Measurements from ENCODE around the gene CHIT1. TPM values are rescaled to one million over a fixed set of nuclear protein-coding genes. Genes with fewer than 3 reads are reported as not detected.

CHIT1 gene
- total RNA-seq, 2 donors from 2014 or later, result 2.8 to 6.7 TPM

- H3K9me3 Mint-ChIP-seq, result no peaks in the 10 kb centered on the region
- no peak overlapping the region for H3K4me3 Mint-ChIP-seq
- H3K36me3 Mint-ChIP-seq (ENCODE audit: low read depth), result no peaks in the 10 kb centered on the region
- H3K27ac Mint-ChIP-seq, result no peak overlapping the region
- ATAC-seq (replicated peaks), result no peak
- peaks cover 40% of the 10 kb centered on the region for H3K27me3 Mint-ChIP-seq
- no peaks in the 10 kb centered on the region for H3K4me1 Mint-ChIP-seq
Observed at GRCh38 chr1:203199816-203200571, 29.5 kb downstream of the CHIT1 start.

GRCh38 chr1:203199481-203199815, 30.0 kb downstream of the CHIT1 start:
- H3K27me3 Mint-ChIP-seq, result peaks cover 40% of the 10 kb centered on the region

GRCh38 chr1:203199002-203199401, 30.5 kb downstream of the CHIT1 start:
- Mint-ChIP-seq H3K36me3 (ENCODE audit: low read depth) (no peaks in the 10 kb centered on the region), H3K4me1 (no peaks in the 10 kb centered on the region), H3K4me3 (no peak overlapping the region), H3K27me3 (peaks cover 40% of the 10 kb centered on the region), H3K9me3 (no peaks in the 10 kb centered on the region), H3K27ac (no peak overlapping the region)
- no peak for ATAC-seq (replicated peaks)

More at GRCh38 chr1:203199481-203199815, 30.0 kb downstream of the CHIT1 start:
- no peak overlapping the region for H3K27ac Mint-ChIP-seq
- no peaks in the 10 kb centered on the region for H3K36me3 Mint-ChIP-seq (ENCODE audit: low read depth)
- H3K4me1 Mint-ChIP-seq, result no peaks in the 10 kb centered on the region
- H3K9me3 Mint-ChIP-seq, result no peaks in the 10 kb centered on the region
- H3K4me3 Mint-ChIP-seq, result no peak overlapping the region
- ATAC-seq (replicated peaks), result no peak

GRCh38 chr1:203197625-203198024, 31.8 kb downstream of the CHIT1 start:
- Mint-ChIP-seq H3K27me3 (peaks cover 31% of the 10 kb centered on the region), H3K9me3 (no peaks in the 10 kb centered on the region), H3K4me1 (no peaks in the 10 kb centered on the region), H3K27ac (no peak overlapping the region), H3K36me3 (ENCODE audit: low read depth) (no peaks in the 10 kb centered on the region), H3K4me3 (no peak overlapping the region)
- ATAC-seq (replicated peaks), result no peak

- Mint-ChIP-seq H3K27ac (no peak overlapping the region), H3K9me3 (no peaks in the 10 kb centered on the region), H3K4me1 (no peaks in the 10 kb centered on the region), H3K27me3 (peaks cover 31% of the 10 kb centered on the region), H3K4me3 (no peak overlapping the region), H3K36me3 (ENCODE audit: low read depth) (no peaks in the 10 kb centered on the region)
- ATAC-seq (replicated peaks), result no peak
Observed at GRCh38 chr1:203196371-203196770, 33.1 kb downstream of the CHIT1 start.

GRCh38 chr1:203190949-203191348, 38.5 kb downstream of the CHIT1 start:
- H3K4me1 Mint-ChIP-seq, result no peaks in the 10 kb centered on the region
- no peaks in the 10 kb centered on the region for H3K36me3 Mint-ChIP-seq (ENCODE audit: low read depth)
- H3K27me3 Mint-ChIP-seq, result peaks cover 11% of the 10 kb centered on the region
- no peaks in the 10 kb centered on the region for H3K9me3 Mint-ChIP-seq
- H3K27ac Mint-ChIP-seq, result no peak overlapping the region
- no peak for ATAC-seq (replicated peaks)
- H3K4me3 Mint-ChIP-seq, result no peak overlapping the region

- Mint-ChIP-seq H3K4me1 (no peaks in the 10 kb centered on the region), H3K4me3 (no peak overlapping the region), H3K36me3 (ENCODE audit: low read depth) (no peaks in the 10 kb centered on the region), H3K9me3 (no peaks in the 10 kb centered on the region), H3K27ac (no peak overlapping the region), H3K27me3 (peaks cover 7% of the 10 kb centered on the region)
- ATAC-seq (replicated peaks), result no peak
Observed at GRCh38 chr1:203189951-203190352, 39.5 kb downstream of the CHIT1 start.

- H3K36me3 Mint-ChIP-seq (ENCODE audit: low read depth), result no peaks in the 10 kb centered on the region
- no peak for ATAC-seq (replicated peaks)
- H3K9me3 Mint-ChIP-seq, result no peaks in the 10 kb centered on the region
- H3K4me3 Mint-ChIP-seq, result no peak overlapping the region
- no peak overlapping the region for H3K27ac Mint-ChIP-seq
- no peaks in the 10 kb centered on the region for H3K4me1 Mint-ChIP-seq
- peaks cover 7% of the 10 kb centered on the region for H3K27me3 Mint-ChIP-seq
Observed at GRCh38 chr1:203188686-203189232, 40.7 kb downstream of the CHIT1 start.

- Mint-ChIP-seq H3K27me3 (peaks cover 10% of the 10 kb centered on the region), H3K36me3 (ENCODE audit: low read depth) (no peaks in the 10 kb centered on the region), H3K9me3 (no peaks in the 10 kb centered on the region), H3K27ac (no peak overlapping the region), H3K4me3 (no peak overlapping the region), H3K4me1 (no peaks in the 10 kb centered on the region)
- ATAC-seq (replicated peaks), result no peak
Observed at GRCh38 chr1:203187689-203188264, 41.7 kb downstream of the CHIT1 start.

- no peak overlapping the region for H3K4me3 Mint-ChIP-seq
- H3K4me1 Mint-ChIP-seq, result no peaks in the 10 kb centered on the region
- no peak for ATAC-seq (replicated peaks)
- H3K9me3 Mint-ChIP-seq, result no peaks in the 10 kb centered on the region
- H3K27ac Mint-ChIP-seq, result no peak overlapping the region
- H3K36me3 Mint-ChIP-seq (ENCODE audit: low read depth), result no peaks in the 10 kb centered on the region
- peaks cover 10% of the 10 kb centered on the region for H3K27me3 Mint-ChIP-seq
Observed at GRCh38 chr1:203187304-203187685, 42.2 kb downstream of the CHIT1 start.

- Mint-ChIP-seq H3K36me3 (ENCODE audit: low read depth) (no peaks in the 10 kb centered on the region), H3K9me3 (no peaks in the 10 kb centered on the region), H3K4me1 (no peaks in the 10 kb centered on the region), H3K27ac (no peak within 1 kb of the TSS), H3K4me3 (no peak within 1 kb of the TSS), H3K27me3 (peaks cover 10% of the 10 kb centered on the region)
- no peak for ATAC-seq (replicated peaks)
Observed at GRCh38 chr1:203186446-203187303, 42.8 kb downstream of the CHIT1 start, which contains the start of gene CHI3L1. CHI3L1 (minus strand) TSS chr1:203186704; CDS start chr1:203186623, 81 bp downstream.

GRCh38 chr1:203186091-203186445, 43.4 kb downstream of the CHIT1 start:
- Mint-ChIP-seq H3K4me3 (no peak overlapping the region), H3K9me3 (no peaks in the 10 kb centered on the region), H3K4me1 (no peaks in the 10 kb centered on the region), H3K36me3 (ENCODE audit: low read depth) (no peaks in the 10 kb centered on the region), H3K27ac (no peak overlapping the region), H3K27me3 (peaks cover 6% of the 10 kb centered on the region)
- ATAC-seq (replicated peaks), result no peak

- ATAC-seq (replicated peaks), result no peak
- Mint-ChIP-seq H3K27me3 (peaks cover 9% of the 10 kb centered on the region), H3K4me1 (no peaks in the 10 kb centered on the region), H3K36me3 (ENCODE audit: low read depth) (no peaks in the 10 kb centered on the region), H3K4me3 (no peak overlapping the region), H3K27ac (no peak overlapping the region), H3K9me3 (no peaks in the 10 kb centered on the region)
Observed at GRCh38 chr1:203185585-203185984, 43.9 kb downstream of the CHIT1 start.

GRCh38 chr1:203185061-203185461, 44.4 kb downstream of the CHIT1 start:
- H3K9me3 Mint-ChIP-seq, result no peaks in the 10 kb centered on the region
- no peak for ATAC-seq (replicated peaks)
- H3K4me3 Mint-ChIP-seq, result no peak overlapping the region
- H3K27me3 Mint-ChIP-seq, result peaks cover 9% of the 10 kb centered on the region
- H3K27ac Mint-ChIP-seq, result no peak overlapping the region
- no peaks in the 10 kb centered on the region for H3K4me1 Mint-ChIP-seq
- no peaks in the 10 kb centered on the region for H3K36me3 Mint-ChIP-seq (ENCODE audit: low read depth)

All from activated T-helper 17 cell treated with anti-CD3 and anti-CD28 coated beads, Interleukin-2, amount 50 U/mL, for 72 hours (primary cell).